ENCODE data around the gene ARL5A.

The ARL5A gene

DNA sequence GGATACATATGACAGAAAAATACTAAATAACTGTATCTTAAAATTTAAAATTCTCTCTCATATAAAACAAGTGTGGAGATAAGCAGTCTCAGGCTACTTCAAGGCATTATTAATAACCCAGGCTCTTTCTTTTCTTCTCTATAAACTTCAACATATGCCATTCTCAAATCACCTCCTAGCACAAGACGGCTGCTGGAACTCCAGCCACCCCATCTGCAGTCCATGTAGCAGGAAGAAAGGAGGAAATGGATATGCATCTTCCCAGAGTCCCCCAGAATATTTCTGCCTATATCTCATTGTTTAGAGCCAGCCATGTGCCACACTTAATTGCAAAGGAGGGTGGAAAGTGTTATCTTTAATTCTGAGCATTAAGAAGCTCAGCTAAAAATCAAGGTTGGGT lies 58.6 kb downstream of the ARL5A start:
- TF ChIP-seq, protein P1, sequence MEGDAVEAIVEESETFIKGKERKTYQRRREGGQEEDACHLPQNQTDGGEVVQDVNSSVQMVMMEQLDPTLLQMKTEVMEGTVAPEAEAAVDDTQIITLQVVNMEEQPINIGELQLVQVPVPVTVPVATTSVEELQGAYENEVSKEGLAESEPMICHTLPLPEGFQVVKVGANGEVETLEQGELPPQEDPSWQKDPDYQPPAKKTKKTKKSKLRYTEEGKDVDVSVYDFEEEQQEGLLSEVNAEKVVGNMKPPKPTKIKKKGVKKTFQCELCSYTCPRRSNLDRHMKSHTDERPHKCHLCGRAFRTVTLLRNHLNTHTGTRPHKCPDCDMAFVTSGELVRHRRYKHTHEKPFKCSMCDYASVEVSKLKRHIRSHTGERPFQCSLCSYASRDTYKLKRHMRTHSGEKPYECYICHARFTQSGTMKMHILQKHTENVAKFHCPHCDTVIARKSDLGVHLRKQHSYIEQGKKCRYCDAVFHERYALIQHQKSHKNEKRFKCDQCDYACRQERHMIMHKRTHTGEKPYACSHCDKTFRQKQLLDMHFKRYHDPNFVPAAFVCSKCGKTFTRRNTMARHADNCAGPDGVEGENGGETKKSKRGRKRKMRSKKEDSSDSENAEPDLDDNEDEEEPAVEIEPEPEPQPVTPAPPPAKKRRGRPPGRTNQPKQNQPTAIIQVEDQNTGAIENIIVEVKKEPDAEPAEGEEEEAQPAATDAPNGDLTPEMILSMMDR (IDR thresholded peaks at IDR 0.05; ENCODE audit: low read depth, low read length), result no peak

DNA sequence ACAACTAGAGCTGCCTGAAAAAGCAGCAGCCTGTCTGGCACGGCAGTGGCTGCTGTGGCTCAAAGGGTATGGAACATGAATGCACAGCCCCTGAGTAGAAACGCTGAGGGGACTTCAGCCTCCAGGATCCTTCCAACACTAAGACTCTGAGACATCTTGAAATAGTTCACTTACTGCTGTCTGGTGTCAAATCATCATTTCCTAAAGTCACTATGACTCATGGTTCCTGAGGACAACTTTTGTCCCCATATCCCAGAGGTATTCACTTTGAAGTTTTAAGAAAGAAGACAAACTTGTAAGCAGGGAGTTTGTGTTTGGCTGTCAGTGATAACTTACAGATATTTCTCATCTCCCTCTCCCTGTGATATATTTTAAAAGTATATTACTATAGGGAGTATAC lies 60.7 kb downstream of the ARL5A start:
- peak; percentile 18 for DNase-seq (ENCODE audit: low read depth, low spot score)
- TF ChIP-seq, protein P1 (IDR thresholded peaks at IDR 0.05; ENCODE audit: low read depth, low read length), result no peak
- in situ Hi-C loops (cut with HindIII; ENCODE audit: low sequenced_read_pairs), result no loop called here
- no peak overlapping the region for H3K4me3 ChIP-seq (ENCODE audit: low read depth, low read length)

More for the DNA sequence above, 58.6 kb downstream of the ARL5A start:
- in situ Hi-C loops (cut with HindIII; ENCODE audit: low sequenced_read_pairs), result no loop called here
- no peak overlapping the region for H3K4me3 ChIP-seq (ENCODE audit: low read depth, low read length)
- no peak for DNase-seq (ENCODE audit: low read depth, low spot score)

DNA sequence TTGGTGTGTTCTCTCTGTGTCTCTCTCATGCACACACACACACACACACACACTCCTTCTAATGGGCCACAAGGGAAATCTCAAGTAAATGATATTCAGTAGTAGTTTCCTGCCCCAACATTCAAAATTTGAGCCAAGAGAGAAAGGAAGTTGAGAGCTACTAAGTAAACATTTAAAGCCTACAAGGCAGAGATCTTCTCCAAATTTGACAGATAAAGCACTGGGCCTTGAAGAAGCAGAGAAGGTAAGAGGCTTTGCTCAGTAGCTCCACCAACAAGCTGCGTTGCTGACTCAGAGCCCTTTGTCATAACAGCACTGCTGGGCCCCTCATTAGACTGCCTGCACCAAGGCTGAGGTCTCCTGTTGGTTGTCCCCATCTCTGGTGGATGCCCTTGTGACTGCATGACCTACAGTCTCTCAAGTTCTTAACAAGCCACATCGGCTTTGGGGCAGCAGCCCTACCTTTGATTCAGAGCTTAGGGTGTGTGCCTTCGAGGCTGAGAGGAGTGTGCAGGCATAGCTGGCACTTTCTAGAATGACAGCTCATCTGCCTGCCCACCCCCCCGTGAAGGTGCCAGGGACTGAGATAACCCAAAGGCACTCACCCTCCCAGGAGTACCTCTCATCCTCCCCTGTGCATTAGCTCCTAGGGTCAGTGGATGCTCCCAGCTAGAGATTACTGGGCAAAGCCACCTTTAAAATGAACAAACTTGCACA lies 61.6 kb downstream of the ARL5A start:
- H3K4me3 ChIP-seq (ENCODE audit: low read depth, low read length), result no peak overlapping the region
- DNase-seq (ENCODE audit: low read depth, low spot score), result no peak
- in situ Hi-C loops (cut with HindIII; ENCODE audit: low sequenced_read_pairs), result no loop called here
- TF ChIP-seq, protein P1 (IDR thresholded peaks at IDR 0.05; ENCODE audit: low read depth, low read length), result no peak

DNA sequence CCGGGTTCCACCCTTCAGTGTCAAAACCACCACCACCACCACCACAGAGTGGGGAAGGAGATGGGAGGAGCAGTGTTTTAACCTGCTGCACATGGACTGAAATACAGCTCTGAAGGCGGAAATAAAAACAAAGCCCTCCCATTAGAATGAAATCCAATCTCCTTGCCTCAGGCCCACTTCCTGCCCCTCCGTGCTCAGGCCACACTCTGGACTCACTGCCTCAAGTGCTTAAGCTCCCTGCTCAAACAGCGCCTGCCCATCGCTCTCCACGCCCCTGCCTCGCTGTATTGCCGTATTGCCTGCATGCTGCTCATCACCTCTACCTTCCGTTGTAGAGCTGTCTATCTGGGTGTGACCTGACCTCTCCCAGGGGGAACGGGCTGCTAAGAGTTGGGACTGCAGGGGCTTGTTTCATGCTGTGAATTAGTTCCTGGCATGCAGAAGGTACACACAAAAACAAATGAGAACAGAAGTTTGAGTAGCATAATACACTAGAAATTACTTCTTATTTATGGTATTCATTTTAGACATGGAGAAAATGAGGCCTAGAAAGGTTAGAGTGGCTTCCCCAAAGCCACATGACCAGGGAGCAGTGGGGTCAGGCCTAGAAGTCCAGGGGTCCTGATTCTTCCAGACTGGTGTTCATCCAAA lies 62.3 kb downstream of the ARL5A start:
- TF ChIP-seq, protein P1 (IDR thresholded peaks at IDR 0.05; ENCODE audit: low read depth, low read length), result no peak
- DNase-seq (ENCODE audit: low read depth, low spot score), result no peak
- no peak overlapping the region for H3K4me3 ChIP-seq (ENCODE audit: low read depth, low read length)
- in situ Hi-C loops (cut with HindIII; ENCODE audit: low sequenced_read_pairs), result no loop called here

DNA sequence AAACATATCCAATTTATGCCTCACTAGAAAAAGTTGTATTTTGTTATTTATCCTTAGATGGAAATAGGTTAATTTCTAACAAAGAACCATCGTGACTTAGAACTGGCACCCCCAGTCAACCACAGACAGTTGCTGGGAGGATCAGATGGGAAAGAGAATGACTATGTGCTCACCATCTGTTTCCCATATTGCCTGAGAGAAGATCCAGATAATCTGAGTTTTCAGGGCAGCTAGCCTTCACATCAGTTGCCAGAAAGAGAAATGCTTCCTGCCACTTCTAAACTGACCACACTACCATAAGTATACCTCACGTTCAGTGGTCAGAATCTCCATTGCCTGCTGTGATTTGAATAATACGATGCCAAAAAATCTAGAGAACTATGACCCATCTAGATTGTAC lies 65.5 kb downstream of the ARL5A start:
- DNase-seq (ENCODE audit: low read depth, low spot score), result no peak
- no peak overlapping the region for H3K4me3 ChIP-seq (ENCODE audit: low read depth, low read length)
- in situ Hi-C loops (cut with HindIII; ENCODE audit: low sequenced_read_pairs), result no loop called here
- TF ChIP-seq, protein P1 (IDR thresholded peaks at IDR 0.05; ENCODE audit: low read depth, low read length), result no peak

DNA sequence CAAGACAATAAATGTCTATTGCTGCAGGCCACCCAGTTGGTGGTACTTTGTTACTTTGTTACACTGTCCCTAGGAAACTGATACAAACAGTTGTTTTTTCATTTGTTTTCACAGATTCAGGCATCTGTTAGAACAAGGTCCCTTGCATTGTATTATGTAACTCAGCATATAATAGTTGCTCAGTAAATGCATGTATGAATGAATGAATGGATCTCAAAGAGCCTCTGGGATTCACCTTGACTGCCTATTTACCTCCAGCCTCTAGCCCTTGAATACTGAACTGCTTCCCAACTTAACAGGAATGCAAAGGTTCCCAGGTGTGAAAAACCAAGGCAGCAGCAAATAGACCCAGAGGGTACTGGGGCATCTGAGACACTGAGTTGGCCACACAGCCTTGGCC lies 66.5 kb downstream of the ARL5A start:
- no peak for DNase-seq (ENCODE audit: low read depth, low spot score)
- TF ChIP-seq, protein P1 (IDR thresholded peaks at IDR 0.05; ENCODE audit: low read depth, low read length), result no peak
- in situ Hi-C loops (cut with HindIII; ENCODE audit: low sequenced_read_pairs), result no loop called here
- no peak overlapping the region for H3K4me3 ChIP-seq (ENCODE audit: low read depth, low read length)
